OCI-LY1 (cell line): Measurements from ENCODE around the gene YJU2.

Experiments used
- H2AFZ ChIP-seq: fragments of 200-600 bp; sonication (generic), shearing (Covaris generic); 2 replicates; pipeline ENCODE4 v1.6.0; 2014; ENCODE audit warnings: antibody characterized with exemption, mild to moderate bottlenecking, low read length
- H3F3A ChIP-seq: fragments of 200-600 bp; sonication (generic), shearing (Covaris generic); 2 replicates; pipeline ENCODE4 v1.6.0; 2014; ENCODE audit warnings: mild to moderate bottlenecking, antibody characterized with exemption, low read length, moderate library complexity; ENCODE audit not compliant: insufficient read depth
- H3K27ac ChIP-seq: fragments of 200-600 bp; sonication (generic); 2 replicates; pipeline ENCODE4 v1.5.1; 2014; ENCODE audit warnings: low read length, mixed run types, mild to moderate bottlenecking, low read depth; ENCODE audit not compliant: poor library complexity, severe bottlenecking
- H3K27me3 ChIP-seq: fragments of 200-600 bp; sonication (generic); 2 replicates; pipeline ENCODE4 v1.6.0; 2014; ENCODE audit warnings: antibody characterized with exemption, mild to moderate bottlenecking, low read length, moderate library complexity; ENCODE audit not compliant: insufficient read depth
- H3K36me3 ChIP-seq: fragments of 200-600 bp; sonication (generic); 2 replicates; pipeline ENCODE4 v1.6.1; 2014; ENCODE audit warnings: mild to moderate bottlenecking, antibody characterized with exemption, low read length, moderate library complexity, mixed read lengths; ENCODE audit not compliant: insufficient read depth
- H3K4me1 ChIP-seq: fragments of 200-600 bp; sonication (generic); 2 replicates; pipeline ENCODE4 v1.5.1; 2014; ENCODE audit warnings: mild to moderate bottlenecking, low read length, moderate library complexity; ENCODE audit not compliant: insufficient read depth, severe bottlenecking
- H3K4me2 ChIP-seq: fragments of 200-600 bp; sonication (generic), shearing (Covaris generic); 2 replicates; pipeline ENCODE4 v1.6.1; 2014; ENCODE audit warnings: low read length
- H3K4me3 ChIP-seq: fragments of 200-600 bp; sonication (generic); 2 replicates; pipeline ENCODE4 v1.5.1; 2014; ENCODE audit warnings: low read length, low read depth, mild to moderate bottlenecking, mixed read lengths; ENCODE audit not compliant: poor library complexity, severe bottlenecking
- H3K79me2 ChIP-seq: fragments of 200-600 bp; shearing (Covaris generic); 2 replicates; pipeline ENCODE4 v1.6.1; 2016; ENCODE audit warnings: mixed run types, low read length, mixed read lengths; ENCODE audit not compliant: insufficient read depth
- H3K9ac ChIP-seq: fragments of 200-600 bp; sonication (generic), shearing (Covaris generic); 2 replicates; pipeline ENCODE4 v1.6.1; 2014; ENCODE audit warnings: mild to moderate bottlenecking, low read length, mixed read lengths
- H3K9me2 ChIP-seq: fragments of 200-600 bp; sonication (generic), shearing (Covaris generic); 2 replicates; pipeline ENCODE4 v1.6.1; 2014; ENCODE audit warnings: low read depth, mild to moderate bottlenecking, low read length, mixed read lengths
- H3K9me3 ChIP-seq: fragments of 200-600 bp; shearing (Covaris generic); 2 replicates; pipeline ENCODE4 v1.6.1; 2014; ENCODE audit warnings: low read length, mixed read lengths
- H4K20me1 ChIP-seq: fragments of 200-600 bp; sonication (generic), shearing (Covaris generic); 2 replicates; pipeline ENCODE4 v1.6.0; 2016; ENCODE audit warnings: mild to moderate bottlenecking, low read length; ENCODE audit not compliant: insufficient read depth
- EZH2 ChIP-seq: fragments of 200-600 bp; sonication (generic), shearing (Covaris generic); IDR thresholded peaks from 2 replicates; pipeline ENCODE4 v1.8.0; 2017; ENCODE audit warnings: borderline replicate concordance, mixed run types, mild to moderate bottlenecking, antibody characterized with exemption, low read length, moderate library complexity, mixed read lengths
- TF ChIP-seq, protein P1 (sequence below): fragments of 200-600 bp; sonication (generic), shearing (Covaris generic); IDR thresholded peaks from 2 replicates; pipeline ENCODE4 v1.5.1; 2017; ENCODE audit warnings: mild to moderate bottlenecking, antibody characterized with exemption, low read length, moderate library complexity, mixed read lengths

Gene YJU2

GRCh38 chr19:4288091-4288777, 41.4 kb downstream of the YJU2 start:
- Histone ChIP-seq H3K27ac (no peak overlapping the region), H3K79me2 (no peaks in the 10 kb centered on the region), H3K4me2 (no peak overlapping the region), H3F3A (no peaks in the 10 kb centered on the region), H3K9me2 (no peaks in the 10 kb centered on the region), H3K36me3 (no peaks in the 10 kb centered on the region), H4K20me1 (no peaks in the 10 kb centered on the region), H3K9ac (no peak overlapping the region), H3K9me3 (no peaks in the 10 kb centered on the region), H2AFZ (no peak overlapping the region), H3K4me1 (no peaks in the 10 kb centered on the region), H3K4me3 (no peak overlapping the region), H3K27me3 (no peaks in the 10 kb centered on the region)
- TF ChIP-seq EZH2: no peak
- TF ChIP-seq, protein P1, sequence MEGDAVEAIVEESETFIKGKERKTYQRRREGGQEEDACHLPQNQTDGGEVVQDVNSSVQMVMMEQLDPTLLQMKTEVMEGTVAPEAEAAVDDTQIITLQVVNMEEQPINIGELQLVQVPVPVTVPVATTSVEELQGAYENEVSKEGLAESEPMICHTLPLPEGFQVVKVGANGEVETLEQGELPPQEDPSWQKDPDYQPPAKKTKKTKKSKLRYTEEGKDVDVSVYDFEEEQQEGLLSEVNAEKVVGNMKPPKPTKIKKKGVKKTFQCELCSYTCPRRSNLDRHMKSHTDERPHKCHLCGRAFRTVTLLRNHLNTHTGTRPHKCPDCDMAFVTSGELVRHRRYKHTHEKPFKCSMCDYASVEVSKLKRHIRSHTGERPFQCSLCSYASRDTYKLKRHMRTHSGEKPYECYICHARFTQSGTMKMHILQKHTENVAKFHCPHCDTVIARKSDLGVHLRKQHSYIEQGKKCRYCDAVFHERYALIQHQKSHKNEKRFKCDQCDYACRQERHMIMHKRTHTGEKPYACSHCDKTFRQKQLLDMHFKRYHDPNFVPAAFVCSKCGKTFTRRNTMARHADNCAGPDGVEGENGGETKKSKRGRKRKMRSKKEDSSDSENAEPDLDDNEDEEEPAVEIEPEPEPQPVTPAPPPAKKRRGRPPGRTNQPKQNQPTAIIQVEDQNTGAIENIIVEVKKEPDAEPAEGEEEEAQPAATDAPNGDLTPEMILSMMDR: no peak

GRCh38 chr19:4291184-4291732, 44.4 kb downstream of the YJU2 start:
- no peak overlapping the region for H3K9ac ChIP-seq

GRCh38 chr19:4292515-4292914, 45.6 kb downstream of the YJU2 start:
- H3K9me2 ChIP-seq: no peaks in the 10 kb centered on the region
- H3K27ac ChIP-seq: no peak overlapping the region
- no peak overlapping the region for H3K4me2 ChIP-seq
- no peaks in the 10 kb centered on the region for H3K9me3 ChIP-seq
- H3K27me3 ChIP-seq: peaks cover 4% of the 10 kb centered on the region; the same call in 1 of the 2 replicates
- H2AFZ ChIP-seq: no peak overlapping the region
- TF ChIP-seq, protein P1: no peak
- TF ChIP-seq EZH2: no peak
- H3K4me3 ChIP-seq: no peak overlapping the region
- H3F3A ChIP-seq: no peaks in the 10 kb centered on the region
- no peaks in the 10 kb centered on the region for H3K79me2 ChIP-seq
- no peaks in the 10 kb centered on the region for H4K20me1 ChIP-seq
- no peaks in the 10 kb centered on the region for H3K36me3 ChIP-seq
- no peak overlapping the region for H3K9ac ChIP-seq
- H3K4me1 ChIP-seq: peaks cover 7% of the 10 kb centered on the region

More at GRCh38 chr19:4291184-4291732, 44.4 kb downstream of the YJU2 start:
- Histone ChIP-seq H3K9me2 (no peaks in the 10 kb centered on the region), H3K27me3 (peaks cover 4% of the 10 kb centered on the region; the same call in 1 of the 2 replicates), H3K9me3 (no peaks in the 10 kb centered on the region), H4K20me1 (no peaks in the 10 kb centered on the region), H3K36me3 (no peaks in the 10 kb centered on the region), H3K4me2 (no peak overlapping the region), H3K4me3 (no peak overlapping the region), H3K27ac (no peak overlapping the region), H3K4me1 (peaks cover 1% of the 10 kb centered on the region), H3K79me2 (no peaks in the 10 kb centered on the region), H3F3A (no peaks in the 10 kb centered on the region), H2AFZ (no peak overlapping the region)
- no peak for TF ChIP-seq EZH2
- TF ChIP-seq, protein P1: no peak
